Jurkat, Clone E6-1 (cell line): ENCODE measurements around the gene MRTFB.

Source experiments
- DNase-seq: peaks from one replicate; pipeline ENCODE4 v3.0.0-alpha.2; 2011; ENCODE audit warnings: low read depth, low spot score
- H3K4me3 ChIP-seq: 2 replicates; pipeline ENCODE4 v1.5.1; 2011; ENCODE audit warnings: mild to moderate bottlenecking, low read length, control low read depth, moderate library complexity

Gene MRTFB

DNA sequence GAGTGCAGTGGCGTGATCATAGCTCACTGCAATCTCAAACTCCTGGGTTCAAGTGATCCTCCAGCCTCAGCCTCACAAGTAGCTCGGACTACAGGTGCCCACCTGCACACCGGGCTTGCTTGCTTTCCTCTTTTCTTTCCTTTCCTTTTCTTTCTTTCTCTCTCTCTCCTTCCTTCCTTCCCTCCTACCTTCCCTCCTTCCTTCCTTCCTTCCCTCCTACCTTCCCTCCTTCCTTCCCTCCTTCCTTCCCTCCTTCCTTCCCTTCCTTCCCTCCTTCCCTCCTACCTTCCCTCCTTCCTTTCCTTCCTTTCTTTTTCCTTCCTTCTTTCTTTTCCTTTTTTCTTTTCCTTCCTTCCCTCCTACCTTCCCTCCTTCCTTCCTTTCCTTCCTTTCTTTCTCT, 225.5 kb downstream of the MRTFB start:
- no peak overlapping the region for H3K4me3 ChIP-seq
- DNase-seq = no peak

DNA sequence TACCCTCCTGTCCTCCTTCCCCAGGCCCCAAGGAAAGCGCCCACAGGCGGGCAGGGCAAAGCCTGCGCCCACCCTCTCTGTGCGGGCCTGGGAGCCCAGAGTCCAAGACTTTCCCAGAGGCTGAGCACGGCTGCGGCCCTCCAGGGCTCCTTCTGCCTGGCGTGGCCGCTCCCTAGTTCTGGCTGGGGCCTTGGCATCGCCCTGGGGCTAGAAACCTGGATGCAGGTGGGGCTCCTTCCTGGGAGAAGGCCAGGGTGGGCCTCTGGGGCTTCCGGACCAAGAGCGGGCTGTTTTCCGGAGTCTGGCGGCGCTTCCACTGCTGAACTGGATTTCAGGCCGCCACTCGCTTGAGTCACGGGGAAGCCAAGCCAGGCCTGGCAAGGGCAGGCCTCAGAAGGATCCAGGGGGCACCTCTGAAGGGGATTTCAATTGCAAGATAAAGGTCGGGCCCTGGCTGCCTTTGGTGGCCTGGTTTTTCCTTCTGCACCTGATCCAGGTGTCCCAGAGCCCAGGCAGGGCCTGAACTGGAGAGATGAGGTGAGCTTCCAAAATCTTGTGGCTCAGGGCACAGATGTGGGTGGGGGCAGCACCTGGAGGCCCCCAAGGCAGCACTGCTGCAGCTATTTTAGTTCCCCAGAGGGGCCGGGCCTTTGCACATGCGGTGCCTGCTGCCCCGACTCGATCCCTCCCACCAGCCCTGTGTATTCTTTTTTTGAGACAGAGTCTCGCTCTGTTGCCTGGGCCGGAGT, 227.4 kb downstream of the MRTFB start:
- no peak for DNase-seq
- H3K4me3 ChIP-seq = no peak overlapping the region

DNA sequence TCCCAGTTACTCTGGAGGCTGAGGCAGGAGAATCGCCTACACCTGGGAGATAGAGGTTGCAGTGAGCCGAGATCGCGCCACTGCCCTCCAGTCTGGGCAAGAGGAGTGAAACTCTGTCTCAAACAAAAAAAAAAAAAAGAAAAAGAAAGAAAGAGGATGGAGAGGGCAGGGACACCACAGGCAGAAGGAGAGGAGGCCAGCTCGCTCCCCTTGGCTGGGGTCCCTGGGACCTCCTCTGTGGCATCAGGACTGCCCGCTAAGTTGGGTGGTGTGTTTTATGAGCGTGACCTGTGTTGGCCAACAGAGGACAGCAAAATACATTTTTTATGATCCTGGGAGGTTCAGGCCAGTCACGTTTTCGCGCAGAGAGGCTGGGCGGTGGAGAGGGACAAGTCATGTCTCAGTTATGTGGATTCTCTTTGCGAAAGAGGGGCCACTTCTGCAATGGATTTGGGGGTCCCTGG, 229.6 kb downstream of the MRTFB start:
- no peak overlapping the region for H3K4me3 ChIP-seq
- no peak for DNase-seq

DNA sequence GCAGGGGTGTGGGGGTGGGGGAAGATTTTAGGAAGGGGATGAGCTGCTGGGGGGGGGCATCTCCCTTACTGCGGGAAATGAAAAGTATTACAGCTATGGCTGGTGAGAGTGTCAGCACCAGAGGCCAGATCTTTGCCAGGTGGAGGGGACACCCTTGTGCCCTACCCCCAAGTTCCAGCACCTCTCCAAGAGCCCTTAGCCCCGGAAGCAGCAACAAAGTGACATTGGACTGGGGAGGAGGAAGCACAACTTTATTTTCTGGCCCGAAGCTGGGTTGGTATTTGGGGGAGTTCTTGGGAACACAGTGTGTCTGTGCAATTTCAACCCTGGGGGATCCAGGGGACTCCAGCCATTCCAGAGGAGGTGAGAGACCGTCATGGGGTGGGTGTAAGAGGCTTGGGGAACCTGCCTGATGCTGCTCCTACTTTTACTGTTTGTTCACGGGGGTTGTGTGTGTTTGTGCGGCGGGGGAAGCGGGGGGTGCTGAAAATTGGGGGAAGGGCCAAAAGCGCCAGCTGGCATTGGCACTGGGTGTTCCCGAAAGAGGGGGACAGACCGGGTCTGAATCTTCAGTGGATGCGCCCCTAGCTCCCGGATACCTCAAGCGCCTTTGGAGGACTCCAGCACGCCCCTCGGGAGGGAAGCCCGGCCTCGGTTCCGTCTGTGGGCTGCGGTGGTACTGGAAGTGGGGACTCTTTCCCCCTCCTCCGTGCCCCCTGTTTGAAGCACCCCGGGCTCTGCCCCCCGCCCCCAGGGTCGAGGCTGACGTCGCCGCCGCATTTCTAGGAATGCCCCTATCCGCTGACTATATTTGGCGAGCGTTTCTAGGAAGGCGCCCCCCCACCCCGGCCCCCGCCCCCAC, 230.3 kb downstream of the MRTFB start:
- H3K4me3 ChIP-seq = peak overlapping the region; percentile 27

DNA sequence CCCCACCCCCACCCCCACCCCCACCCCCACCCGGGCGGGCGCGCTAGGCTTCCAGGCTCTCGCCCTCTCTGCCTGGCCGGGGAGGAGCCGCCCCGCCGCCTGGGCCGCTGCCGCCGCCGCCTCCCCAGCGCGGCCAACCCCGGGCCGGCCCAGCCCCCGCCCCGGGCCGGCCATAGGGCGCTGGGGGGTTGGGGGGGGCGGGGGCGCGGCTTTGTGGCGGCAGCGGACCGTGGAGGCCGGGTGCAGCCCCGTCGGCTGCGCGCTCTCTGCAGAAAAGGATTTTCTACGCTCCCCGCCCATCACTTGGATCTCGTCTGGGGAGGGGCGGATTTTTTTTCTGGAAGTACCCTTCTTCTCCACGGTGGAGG, 230.9 kb downstream of the MRTFB start:
- H3K4me3 ChIP-seq = peak overlapping the region; percentile 59
- DNase-seq = no peak

More for the DNA sequence above, 230.3 kb downstream of the MRTFB start:
- no peak for DNase-seq

DNA sequence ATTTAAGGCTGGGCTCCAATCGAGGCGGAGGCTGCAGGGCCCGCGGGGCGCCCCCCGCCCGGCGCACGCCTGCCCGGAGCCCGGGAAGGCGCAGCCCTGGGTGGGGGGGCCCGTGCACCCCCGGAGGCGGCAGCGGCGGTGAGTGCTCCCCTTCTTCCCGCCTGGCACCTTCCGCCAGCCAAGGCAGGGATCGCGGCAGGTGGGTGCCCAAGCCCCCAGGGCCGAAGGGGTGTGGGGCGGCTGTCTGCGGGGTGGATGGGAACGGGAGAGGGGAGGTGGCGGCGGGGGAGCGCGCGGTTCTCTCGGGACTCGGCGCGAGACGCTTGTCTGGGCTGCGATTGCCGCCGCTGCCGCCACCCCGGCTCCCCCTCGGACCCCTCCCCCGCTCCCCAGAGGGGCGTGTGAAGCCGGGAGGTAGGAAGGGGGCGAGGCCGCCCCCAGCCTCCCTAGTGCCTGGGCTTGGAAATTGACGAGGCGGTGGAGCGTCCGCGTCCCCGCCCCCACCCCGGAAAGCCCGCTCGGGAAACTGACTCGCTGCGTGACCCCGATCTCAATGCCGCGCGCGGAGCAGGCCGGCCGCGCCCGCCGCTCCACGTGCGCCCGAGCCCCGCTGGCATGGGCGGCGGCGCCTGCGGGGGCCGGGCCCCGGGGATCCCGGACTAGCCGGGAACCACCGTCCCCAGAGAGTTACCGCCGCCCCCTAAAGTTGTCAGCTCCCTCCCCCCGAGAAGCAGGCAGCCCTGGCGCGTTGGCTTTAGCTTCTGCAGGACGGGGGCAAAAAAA, 231.5 kb downstream of the MRTFB start:
- no peak for DNase-seq
- peak overlapping the region; percentile 59 for H3K4me3 ChIP-seq

DNA sequence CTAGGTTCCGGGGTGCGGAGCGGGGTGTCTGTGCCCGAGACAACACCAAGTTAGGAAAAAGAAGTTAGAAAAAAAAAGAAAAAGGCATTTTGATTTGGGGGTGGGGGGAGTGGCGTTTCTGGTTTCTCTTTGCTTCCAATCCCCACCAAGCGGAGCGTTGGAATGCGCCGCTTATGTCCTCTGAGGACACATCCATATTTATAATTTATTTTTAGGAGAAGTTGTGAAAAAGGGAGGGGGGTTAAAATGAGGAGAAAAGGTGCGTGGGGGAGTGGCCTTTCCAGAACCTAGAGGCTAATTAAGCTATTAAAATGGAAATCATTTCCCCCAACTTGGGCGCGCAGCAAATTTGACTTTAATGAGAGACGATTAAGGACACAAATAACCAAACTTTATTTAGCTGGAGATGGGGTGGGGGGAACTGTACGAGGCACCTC, 232.1 kb downstream of the MRTFB start:
- no peak for DNase-seq
- peak overlapping the region; percentile 59 for H3K4me3 ChIP-seq

DNA sequence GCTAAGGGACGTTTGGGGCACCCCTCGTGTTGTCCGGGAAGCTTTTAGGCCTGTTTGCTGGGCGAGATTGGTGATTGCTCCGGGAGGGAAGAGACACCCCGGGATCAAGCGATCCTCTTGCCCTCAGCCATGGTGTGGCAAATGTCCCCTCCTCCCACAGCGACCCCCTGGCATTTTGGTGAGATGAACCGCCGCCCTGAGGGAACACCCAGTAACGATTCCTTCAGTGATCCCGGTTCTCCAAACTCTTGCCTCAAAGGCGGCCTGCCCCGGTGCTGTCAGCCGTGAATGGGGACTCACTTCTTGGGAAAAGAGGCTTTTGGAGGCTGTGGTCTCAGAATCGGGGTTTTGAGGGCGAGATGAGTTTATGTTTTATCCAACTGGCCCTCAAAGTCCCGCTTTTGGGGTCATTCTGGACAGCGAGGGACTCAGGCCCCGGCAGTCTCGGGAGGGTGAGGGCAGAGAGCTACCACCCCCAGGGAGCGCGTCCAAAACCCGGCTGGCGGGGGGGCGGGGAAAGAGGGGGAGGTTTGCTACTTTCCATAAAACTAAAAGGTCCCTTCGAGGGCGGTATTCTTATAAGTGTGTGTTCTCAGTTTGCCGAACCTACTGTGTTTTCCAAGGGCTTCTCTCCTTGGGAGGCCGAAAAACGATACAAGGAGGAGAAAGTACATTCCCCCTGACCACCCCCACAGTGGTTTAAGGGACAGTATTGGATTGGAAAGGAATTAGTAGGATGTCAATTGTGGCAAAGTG, 232.7 kb downstream of the MRTFB start:
- no peak for DNase-seq
- no peak overlapping the region for H3K4me3 ChIP-seq

DNA sequence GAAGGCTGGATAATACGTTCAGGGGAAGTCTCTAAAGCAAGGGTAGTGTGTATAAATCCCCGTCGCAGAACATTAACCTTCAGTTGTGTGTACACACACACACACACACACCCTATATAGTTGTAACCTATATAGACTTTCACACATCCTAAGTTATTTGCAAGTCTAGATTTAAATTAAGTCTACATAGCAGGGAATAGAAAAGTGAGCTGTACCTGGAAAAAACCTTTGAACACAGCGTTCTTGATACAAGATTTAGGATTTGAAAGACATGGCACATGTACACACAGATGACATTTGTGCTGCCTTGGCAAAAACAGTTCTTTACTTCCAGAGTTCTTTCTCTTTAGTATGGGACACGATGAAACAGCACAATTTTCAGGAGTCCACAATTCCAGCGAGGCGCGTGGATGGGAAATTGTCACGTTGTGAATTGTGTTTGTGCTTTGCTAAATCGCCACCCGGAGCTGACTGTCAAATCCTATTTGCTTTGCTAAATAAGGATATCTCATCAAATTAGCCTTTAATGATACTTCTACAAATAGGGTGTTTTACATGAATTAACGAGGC, 233.9 kb downstream of the MRTFB start:
- no peak overlapping the region for H3K4me3 ChIP-seq
- no peak for DNase-seq

DNA sequence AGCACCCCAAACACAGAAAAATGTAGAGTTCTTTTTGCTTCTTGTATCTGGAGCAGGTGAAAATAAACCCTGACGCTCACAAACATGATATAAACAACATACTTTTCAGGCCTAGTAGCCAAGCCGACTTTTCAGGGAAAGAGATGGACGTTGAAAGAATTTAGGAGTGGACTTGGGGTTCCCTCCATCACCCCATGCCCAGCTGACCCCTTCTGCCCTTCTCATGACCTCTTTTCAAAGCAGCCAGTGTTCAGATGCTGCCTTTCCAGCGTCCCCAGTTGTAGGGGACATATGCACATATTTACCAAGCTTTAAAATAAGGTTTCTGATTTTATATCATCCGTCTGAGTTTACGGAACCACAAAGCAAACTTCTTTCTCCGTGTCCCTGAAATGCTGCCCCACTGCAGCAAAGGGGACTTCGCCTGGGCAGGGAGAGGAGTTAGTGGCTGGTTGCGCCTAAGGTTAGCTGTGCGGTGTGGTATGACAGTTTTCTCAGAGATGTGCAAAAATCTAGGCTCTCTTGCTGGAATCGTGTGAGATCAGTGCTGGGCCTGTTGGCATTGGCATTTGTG, 235.5 kb downstream of the MRTFB start:
- no peak for DNase-seq
- H3K4me3 ChIP-seq = no peak overlapping the region

DNA sequence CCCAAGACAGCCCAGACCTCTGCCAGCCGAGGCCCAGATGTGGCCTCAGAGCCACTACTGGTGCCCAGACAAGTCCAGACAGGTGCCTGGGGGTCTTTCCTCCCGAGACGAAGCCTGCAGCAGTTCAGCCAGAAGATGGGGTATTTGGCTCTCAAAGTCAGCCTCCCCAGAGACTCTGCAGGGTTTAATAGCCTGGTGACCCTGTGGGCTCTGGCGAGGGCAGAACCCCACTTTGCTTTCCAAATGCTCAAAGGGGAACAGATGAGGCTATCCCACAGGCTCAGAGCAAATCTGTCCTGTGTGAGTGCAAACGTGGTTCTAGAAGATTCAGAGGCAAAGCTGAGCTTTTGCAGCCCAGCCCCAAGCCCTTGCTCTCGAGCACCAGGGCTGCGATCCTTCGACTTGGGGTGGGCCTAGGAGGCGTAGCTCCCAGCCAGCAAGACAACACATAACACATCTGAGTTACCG, 236.0 kb downstream of the MRTFB start:
- H3K4me3 ChIP-seq = no peak overlapping the region
- no peak for DNase-seq

DNA sequence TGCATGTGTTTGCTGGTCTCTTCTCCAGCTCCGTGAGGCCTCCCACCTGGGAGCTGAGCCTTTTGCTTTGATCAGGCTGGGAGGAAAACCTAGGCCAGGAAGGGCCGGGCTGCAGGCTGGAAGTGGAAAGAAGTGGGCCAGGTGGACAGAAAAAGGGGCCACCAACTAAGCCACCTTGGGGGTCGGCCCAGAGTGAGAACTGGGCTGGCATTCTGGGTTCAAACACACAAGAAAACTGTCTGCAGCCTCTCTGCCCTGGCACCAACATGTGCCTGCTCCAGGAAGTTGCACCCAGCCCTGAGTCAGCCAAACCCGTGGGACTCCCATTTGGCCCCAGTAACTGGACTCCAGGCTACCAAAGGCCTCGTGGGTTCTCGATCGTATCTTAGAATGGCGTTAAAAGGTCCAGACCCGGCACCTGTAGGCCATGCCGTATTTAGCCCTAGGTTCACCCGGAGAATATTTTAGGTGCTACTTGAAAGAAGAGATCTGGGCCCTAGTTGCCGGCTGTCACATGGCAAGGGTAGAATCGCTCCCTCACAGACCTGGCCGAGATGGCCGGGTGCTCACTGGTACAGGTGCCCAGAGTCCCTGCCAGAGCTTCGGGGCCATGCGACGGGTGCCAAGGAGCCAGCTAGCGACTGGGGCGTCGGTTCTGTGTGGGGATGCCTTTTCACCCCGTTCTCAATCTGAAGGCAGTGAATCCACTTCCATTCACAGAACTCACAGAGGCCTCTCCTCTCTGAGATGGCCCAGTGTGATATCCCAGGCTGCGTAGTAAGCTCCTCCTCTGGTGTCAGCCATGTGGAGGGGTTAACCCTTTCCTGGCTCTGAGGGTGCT, 236.6 kb downstream of the MRTFB start:
- DNase-seq = no peak
- no peak overlapping the region for H3K4me3 ChIP-seq

DNA sequence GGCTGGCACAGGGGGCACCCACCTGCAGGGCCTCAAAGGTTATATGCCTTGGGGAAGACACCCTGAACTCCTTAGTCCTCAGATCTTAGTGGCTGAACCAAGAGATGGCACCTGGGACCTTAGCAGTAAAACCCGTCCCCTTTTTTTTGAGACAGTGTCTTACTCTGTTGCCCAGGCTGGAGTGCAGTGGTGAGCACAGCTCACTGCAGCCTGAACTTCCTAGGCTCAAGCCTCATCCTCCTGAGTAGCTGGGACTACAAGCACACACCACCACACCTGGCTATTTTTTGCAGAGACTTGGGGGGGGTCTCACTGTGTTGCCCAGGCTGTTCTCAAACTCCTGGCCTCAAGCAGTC, 237.2 kb downstream of the MRTFB start:
- H3K4me3 ChIP-seq = peak overlapping the region; percentile 54
- DNase-seq = no peak

DNA sequence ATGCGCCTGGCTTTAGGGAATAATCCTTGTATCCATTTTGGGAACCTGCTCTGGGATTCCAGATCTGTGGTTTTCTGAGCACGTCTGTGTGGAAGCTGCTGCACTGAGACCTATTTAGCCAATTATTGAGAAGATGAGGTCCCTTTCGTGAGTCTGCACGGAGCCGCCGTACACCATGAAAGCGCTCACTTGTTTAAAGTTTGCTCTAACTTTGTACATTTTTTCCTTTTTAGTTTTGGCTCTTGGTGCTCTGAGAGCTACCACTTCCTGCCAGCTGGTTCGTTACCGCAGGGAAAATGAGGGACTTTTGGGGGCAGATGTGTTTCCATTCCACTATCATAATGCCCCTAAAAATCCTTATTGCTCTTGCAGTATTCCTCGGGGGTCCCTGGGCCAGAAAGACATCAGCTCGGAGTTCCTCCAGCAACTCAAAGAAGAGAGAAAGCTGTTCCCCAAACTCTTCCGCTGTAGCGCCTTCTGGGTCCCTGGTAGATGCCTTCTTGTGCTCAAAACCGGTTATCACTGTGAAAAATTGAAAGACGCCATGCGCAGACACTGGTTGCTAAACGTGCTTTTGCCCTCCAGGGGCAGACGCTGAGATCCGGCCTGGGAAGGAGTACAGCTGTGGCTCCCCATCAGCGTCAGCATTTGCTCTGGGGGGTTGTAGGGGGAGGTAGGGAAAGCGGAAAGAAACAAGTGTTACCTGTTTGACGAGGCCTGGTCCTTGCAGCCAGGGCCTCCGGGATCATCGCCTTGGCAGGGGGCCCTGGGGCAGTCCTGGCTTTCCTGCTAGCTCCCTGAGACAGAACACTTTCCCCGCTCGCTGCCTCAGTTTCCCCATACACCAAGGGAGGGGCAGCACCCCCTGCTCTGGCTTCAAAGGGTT, 238.1 kb downstream of the MRTFB start:
- peak; percentile 88 for DNase-seq
- peak overlapping the region; percentile 54 for H3K4me3 ChIP-seq

DNA sequence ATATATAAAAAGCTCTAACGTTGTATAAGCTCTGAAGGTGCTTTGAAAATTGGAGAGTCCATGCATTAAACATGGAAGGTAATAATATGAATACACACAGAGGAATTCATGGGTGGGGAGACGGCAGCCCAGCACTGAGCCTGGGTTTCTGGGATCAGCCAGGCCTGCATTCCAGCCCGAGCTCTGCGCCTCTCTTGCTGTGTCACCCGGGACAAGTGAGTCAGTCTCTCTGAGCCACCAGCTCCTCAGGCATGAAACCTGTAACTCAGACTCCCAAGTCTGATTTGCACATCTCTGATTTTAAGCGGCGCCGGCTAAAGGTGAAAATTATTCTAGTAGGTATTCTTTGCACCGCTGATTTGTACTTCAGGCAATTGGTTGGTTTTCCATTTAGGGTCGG, 238.8 kb downstream of the MRTFB start:
- no peak overlapping the region for H3K4me3 ChIP-seq
- DNase-seq = no peak

DNA sequence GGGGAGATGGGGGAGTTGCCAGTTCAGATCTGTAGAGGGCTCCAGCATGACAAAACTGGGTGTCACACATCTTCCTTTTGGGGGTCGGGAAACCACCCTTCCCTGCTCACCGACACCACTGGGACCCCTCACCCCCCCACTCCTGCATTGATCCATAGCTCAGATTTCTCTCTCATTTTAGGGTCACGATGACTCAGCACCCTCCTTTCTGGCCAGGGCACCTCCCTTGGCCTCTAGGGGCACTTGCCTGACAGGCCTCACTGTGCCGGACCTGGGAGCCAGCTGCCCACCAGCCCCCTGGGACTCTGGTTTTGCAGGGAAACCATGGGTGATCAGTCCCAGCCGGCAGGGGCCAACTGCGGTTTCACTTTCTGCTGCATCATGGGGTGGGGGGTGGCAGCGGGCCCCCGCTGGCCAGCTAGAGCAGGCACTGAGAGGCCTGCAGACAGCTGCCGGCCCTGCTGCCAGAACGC, 239.4 kb downstream of the MRTFB start:
- no peak overlapping the region for H3K4me3 ChIP-seq
- no peak for DNase-seq
